ENCODE data around the gene LSM3.

GRCh38 chr3:14147066-14147435 is 31.6 kb upstream of the LSM3 start:
- TF ChIP-seq CTCF (IDR thresholded peaks at IDR 0.05) (no peak), POLR2A (IDR thresholded peaks at IDR 0.05) (no peak)
